Fibroblast of mammary gland (primary cell): ENCODE results near the gene PTPN4.

Source experiments
- DNase-seq: peaks from one replicate; pipeline ENCODE4 v3.0.0-alpha.2; 2010; ENCODE audit warnings: low read depth
- H3K4me3 ChIP-seq: 2 replicates; pipeline ENCODE4 v1.5.1; 2011; ENCODE audit warnings: low read depth, mild to moderate bottlenecking, low read length, moderate library complexity; ENCODE audit not compliant: control insufficient read depth
- CTCF ChIP-seq: conservative IDR thresholded peaks from 2 replicates; pipeline ENCODE4 v1.5.1; 2011; ENCODE audit warnings: low read depth, low read length, inconsistent platforms; ENCODE audit not compliant: control insufficient read depth, insufficient read depth

PTPN4 gene

GRCh38 chr2:119901013-119901412 lies 141.3 kb downstream of the PTPN4 start:
- TF ChIP-seq CTCF = no peak
- no peak overlapping the region for H3K4me3 ChIP-seq
- DNase-seq = no peak

GRCh38 chr2:119910566-119910965 lies 150.8 kb downstream of the PTPN4 start:
- no peak overlapping the region for H3K4me3 ChIP-seq
- DNase-seq = no peak
- no peak for TF ChIP-seq CTCF

GRCh38 chr2:119914266-119914665 lies 154.5 kb downstream of the PTPN4 start:
- no peak for TF ChIP-seq CTCF
- H3K4me3 ChIP-seq = no peak overlapping the region
- peak; percentile 2 for DNase-seq

GRCh38 chr2:119921825-119922224 lies 162.1 kb downstream of the PTPN4 start:
- DNase-seq = no peak
- no peak overlapping the region for H3K4me3 ChIP-seq
- TF ChIP-seq CTCF = no peak

- DNase-seq = no peak
- H3K4me3 ChIP-seq = no peak overlapping the region
- no peak for TF ChIP-seq CTCF
These were observed 163.0 kb downstream of the PTPN4 start for GRCh38 chr2:119922699-119923098.

GRCh38 chr2:119929537-119929936 lies 169.8 kb downstream of the PTPN4 start:
- DNase-seq = no peak

More at GRCh38 chr2:119929537-119929936, 169.8 kb downstream of the PTPN4 start:
- no peak for TF ChIP-seq CTCF
- H3K4me3 ChIP-seq = no peak overlapping the region
